Mononuclear cell (primary cell): Measurements from ENCODE around the gene KRABD2.
"Not testable (repeated sequence)": the region's sequence is repeated elsewhere in the genome, so short reads cannot be mapped to it uniquely, and the experiment has no call there.

Source experiments
- H3K27me3 ChIP-seq: 2 replicates; pipeline ENCODE4 v1.6.0; 2011; ENCODE audit warnings: low read length, control low read depth; ENCODE audit not compliant: insufficient read depth
- H3K4me1 ChIP-seq: 2 replicates; pipeline ENCODE4 v1.5.1; 2011; ENCODE audit warnings: mild to moderate bottlenecking, low read length, control low read depth; ENCODE audit not compliant: insufficient read depth
- H3K4me3 ChIP-seq: 2 replicates; pipeline ENCODE4 v1.5.1; 2011; ENCODE audit warnings: mild to moderate bottlenecking, low read length, moderate library complexity
- H3K9me3 ChIP-seq: 2 replicates; pipeline ENCODE4 v1.5.1; 2011; ENCODE audit warnings: low read depth, mild to moderate bottlenecking, control low read depth, low read length

Gene KRABD2

DNA sequence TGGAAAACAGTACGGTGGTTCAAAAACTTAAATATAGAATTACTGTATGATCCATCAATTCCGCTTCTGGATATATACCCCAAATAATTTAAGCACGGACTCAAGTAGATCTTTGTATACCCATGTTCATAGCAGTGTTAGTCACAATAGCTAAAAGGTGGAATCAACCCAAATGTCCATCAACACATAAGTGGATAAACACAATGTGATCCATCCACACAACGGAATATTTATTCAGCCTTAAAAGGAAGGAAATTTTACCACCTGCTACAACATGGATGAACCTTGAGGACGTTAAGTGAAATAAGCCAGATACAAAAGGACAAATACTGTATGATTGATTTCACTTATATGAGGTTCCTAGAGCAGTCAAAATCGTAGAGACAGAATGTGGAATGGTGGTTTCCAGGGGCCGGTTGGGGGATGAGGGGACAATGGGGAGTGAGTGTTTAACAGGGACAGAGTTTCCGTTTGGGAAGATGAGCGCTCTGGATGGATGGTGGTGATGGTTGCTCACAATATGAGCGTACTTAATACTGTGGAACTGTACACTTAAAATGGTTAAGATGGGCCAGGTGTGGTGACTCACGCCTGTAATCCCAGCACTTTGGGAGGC is 26.5 kb upstream of the KRABD2 start:
- Histone ChIP-seq H3K27me3 (peaks cover 7% of the 10 kb centered on the region), H3K4me1 (no peaks in the 10 kb centered on the region), H3K4me3 (no peak overlapping the region), H3K9me3 (no peaks in the 10 kb centered on the region)

DNA sequence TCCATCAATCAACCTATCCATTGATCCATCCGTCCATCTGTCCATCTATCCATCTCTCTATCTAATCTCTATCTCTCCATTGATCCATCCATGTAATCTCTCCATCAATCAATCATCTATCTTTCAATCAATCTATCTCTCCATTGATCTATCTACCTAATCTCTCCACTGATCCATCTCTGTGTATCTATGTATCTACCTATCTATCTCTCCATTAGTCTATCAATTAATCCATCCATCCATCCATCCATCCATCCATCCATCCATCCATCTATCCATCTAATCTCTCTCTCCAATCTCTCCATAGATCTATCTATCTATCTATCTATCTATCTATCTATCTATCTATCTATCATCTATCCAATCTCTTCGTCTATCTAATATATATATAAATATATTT is 24.6 kb upstream of the KRABD2 start:
- H3K27me3 ChIP-seq = peaks cover 9% of the 10 kb centered on the region
- H3K4me1 ChIP-seq = no peaks in the 10 kb centered on the region
- no peaks in the 10 kb centered on the region for H3K9me3 ChIP-seq
- H3K4me3 ChIP-seq = no peak overlapping the region

DNA sequence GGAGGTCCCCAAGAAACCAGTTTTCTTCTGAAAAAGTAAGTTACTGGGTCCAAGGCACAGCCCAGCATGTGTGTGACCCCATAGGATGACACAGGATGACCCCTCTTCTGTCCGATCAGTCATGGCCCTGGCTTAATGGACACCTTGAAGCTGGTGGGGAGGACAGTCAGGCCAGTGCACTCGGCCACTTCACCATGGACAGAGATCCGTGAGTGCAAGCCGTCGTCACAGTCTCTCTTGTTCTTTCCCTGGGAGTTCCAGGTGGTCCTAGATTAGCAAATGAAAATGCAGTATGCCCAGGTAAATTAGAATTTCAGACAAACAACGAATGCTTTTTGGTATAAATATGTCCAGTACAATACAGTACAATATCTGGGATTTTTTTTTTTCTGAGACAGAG is 22.5 kb upstream of the KRABD2 start:
- Histone ChIP-seq H3K9me3 (no peaks in the 10 kb centered on the region), H3K27me3 (peaks cover 9% of the 10 kb centered on the region), H3K4me3 (no peak overlapping the region), H3K4me1 (peaks cover 6% of the 10 kb centered on the region)

DNA sequence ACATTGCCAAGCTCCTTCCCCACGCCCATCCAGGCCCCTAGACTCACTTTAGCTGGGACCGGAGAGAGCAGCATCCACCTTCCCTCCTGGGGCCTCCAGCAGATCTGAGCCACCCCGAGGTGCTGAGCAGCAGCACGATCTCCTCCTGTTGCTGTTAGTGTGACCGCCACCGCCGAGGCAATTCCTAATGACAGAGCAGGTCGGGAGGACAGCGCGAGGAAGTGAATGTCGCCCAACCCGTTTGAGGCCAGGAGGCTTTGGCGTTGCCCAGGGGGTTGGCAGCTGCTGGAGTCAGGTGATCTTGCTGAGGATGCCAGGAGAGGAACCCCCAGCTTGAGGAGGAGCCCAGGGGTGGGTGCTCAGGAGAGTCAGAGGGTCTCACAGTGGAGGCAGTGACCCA is 21.1 kb upstream of the KRABD2 start, which contains the start of gene RNF222:
Gene RNF222, minus strand, starts transcription at position 192 of the 400 bp plus-strand sequence. CDS start 4,366 bp downstream, outside the sequence.
- H3K27me3 ChIP-seq = peaks cover 9% of the 10 kb centered on the region
- H3K4me3 ChIP-seq = no peak within 1 kb of the TSS
- peaks cover 15% of the 10 kb centered on the region for H3K4me1 ChIP-seq
- no peaks in the 10 kb centered on the region for H3K9me3 ChIP-seq

- H3K4me1 ChIP-seq = peaks cover 15% of the 10 kb centered on the region
- not testable (repeated sequence) for H3K27me3 ChIP-seq, H3K9me3 ChIP-seq, H3K4me3 ChIP-seq
Measured at GRCh38 chr17:8394497-8394896, 18.0 kb upstream of the KRABD2 start.

DNA sequence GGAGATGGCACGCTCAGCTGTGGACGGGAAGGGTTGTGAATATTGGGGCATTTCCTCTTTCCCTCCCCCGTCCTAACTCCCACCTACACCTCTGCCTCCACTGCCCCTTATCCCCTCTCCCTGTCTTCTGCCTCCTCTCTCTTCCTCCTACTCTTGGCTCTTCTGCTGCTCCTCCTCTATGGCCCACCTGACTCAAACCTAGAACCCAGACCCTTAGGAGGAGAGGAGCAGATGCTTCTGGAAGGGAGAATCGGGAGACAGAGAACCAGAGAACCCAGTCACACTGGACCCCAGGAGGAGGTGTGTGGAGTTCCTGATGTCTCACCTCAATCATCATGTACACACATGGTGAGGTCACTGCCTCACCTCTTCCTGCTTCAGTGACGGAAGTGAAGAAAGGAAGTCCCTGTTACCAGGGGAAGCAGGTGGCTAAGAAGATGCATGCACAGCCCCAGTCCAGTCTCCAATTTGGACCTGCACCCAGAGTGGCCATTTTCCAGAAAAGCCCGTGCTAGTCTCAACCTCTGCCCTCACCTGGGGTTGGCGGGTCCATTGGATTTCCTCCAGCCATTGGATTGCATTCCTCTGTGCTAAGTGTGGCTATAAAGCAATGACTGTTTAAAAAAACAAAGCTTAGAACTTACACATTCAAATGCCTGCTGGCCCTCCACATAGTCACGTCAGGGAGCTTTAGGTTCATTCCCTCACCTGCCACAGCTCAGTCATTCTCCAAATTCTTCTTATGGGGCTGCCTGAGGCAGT is 17.1 kb upstream of the KRABD2 start:
- Histone ChIP-seq H3K4me3 (no peak overlapping the region), H3K4me1 (peaks cover 15% of the 10 kb centered on the region), H3K27me3 (peaks cover 4% of the 10 kb centered on the region), H3K9me3 (no peaks in the 10 kb centered on the region)

DNA sequence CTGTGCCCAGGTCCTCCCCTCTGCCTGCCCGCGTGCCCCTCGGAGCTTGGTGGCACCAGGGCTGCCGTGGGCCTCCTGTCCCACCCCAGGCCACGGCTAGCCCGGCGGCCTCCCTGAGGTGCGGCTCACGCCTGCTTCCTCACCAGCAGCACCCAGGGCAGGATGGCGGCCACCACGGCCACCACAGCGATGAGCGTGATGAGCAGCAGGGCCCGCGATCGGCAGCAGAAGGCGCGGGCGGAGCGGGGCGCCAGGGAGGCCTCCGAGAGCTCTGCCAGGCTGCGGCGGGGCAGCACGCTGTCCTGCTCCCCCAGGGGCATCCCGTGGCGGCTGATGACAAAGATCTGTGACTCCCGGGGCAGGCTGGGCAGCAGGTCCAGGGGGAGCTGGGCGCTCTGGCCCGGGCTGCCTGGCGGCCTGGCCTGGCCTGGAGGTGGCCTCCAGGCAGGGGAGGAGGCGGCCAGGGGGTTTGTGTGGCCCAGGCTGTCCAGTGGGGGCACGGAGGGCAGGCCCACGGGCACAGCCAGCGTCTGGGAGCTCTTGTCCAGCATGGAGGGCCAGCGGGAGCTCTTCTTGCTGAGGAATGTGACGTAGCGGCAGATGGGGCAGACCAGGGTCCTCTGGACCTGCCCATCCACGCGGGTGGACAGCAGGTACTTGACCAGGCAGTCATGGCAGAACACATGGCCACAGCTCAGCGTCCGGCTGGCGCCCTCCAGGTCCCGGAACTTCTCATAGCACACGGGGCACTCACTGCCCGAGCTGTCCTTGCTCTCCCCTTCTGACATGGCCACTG is 16.4 kb upstream of the KRABD2 start:
- no peaks in the 10 kb centered on the region for H3K9me3 ChIP-seq
- H3K27me3 ChIP-seq = no peaks in the 10 kb centered on the region
- H3K4me1 ChIP-seq = peaks cover 15% of the 10 kb centered on the region
- no peak overlapping the region for H3K4me3 ChIP-seq

DNA sequence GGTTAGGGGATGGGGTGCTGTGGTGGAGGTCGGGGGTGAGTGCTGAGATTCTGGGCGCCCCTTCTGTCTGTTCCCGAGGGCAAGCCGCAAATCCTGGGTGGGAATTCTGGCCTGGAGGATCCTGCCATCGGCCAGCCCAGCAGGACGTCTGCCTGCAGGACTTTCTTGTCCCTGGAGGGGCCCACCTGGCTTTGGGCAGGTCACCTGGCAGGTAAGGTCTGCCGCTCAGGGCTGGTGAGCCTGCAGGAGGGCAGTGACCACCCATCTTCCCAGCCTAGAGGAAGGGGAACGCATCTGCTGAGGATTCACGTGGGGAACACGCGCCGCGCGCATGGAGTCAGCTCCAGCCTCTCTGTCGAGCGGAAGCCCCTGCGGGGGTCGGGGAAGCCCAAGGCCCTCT is 15.8 kb upstream of the KRABD2 start:
- Histone ChIP-seq H3K27me3 (no peaks in the 10 kb centered on the region), H3K4me3 (no peak overlapping the region), H3K4me1 (peaks cover 15% of the 10 kb centered on the region), H3K9me3 (no peaks in the 10 kb centered on the region)

- H3K4me3 ChIP-seq = no peak overlapping the region
- H3K4me1 ChIP-seq = peaks cover 15% of the 10 kb centered on the region
- H3K27me3 ChIP-seq = no peaks in the 10 kb centered on the region
- no peaks in the 10 kb centered on the region for H3K9me3 ChIP-seq
Measured at GRCh38 chr17:8391711-8392110, 15.2 kb upstream of the KRABD2 start.

DNA sequence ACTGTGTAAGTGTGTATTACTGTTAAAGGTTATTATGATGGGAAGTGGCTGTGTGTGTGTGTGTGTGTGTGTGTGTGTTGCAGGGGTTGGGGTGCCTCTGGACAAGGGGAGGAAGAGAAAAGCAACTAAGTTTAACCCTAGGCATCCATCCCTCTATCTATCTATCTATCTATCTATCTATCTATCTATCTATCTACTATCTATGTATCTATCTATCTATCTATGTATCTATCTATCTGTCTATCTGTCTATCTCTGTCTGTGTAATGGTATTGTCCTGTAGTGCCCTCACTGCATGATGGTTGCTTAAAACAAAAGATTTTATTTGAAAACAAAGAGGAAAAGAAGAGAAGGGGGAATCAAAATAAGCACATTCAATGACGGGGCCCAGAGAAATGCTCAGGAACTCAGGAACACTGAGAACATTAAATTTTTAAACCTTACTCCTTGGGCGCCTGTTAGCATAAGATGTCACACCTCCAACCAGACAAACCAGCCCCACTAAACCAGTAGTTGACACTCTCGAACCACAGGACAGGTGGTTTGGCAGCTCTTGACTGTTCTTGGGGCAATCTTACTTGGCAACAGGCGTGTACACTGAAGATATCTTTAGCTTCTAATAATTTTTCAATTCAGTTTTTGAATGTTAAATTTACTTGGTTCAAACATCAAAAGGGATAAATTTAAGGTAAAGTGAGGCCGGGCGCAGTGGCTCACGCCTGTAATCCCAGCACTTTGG is 11.6 kb upstream of the KRABD2 start:
- Histone ChIP-seq H3K4me1 (peaks cover 22% of the 10 kb centered on the region), H3K4me3 (no peak overlapping the region), H3K9me3 (no peaks in the 10 kb centered on the region), H3K27me3 (no peaks in the 10 kb centered on the region)

DNA sequence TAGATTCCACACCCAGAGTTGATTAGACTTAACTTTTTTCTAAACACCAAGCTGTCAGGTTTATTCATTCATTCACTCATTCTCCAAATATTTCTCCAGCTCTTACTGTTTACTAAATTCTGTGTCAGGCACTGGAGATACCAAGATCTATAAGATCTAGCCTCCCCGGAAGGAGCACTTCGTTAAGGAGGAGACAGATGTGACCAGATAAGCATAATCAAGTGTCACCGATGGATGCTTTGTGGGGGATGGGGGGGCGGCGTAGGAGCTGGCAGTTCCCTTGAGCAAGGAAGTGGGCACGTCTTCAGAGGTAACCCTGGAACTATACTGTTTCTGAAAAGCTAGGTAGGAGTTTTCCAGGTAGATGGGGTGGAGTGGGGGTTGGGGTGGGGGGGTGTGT is 10.3 kb upstream of the KRABD2 start:
- H3K27me3 ChIP-seq = no peaks in the 10 kb centered on the region
- no peak overlapping the region for H3K4me3 ChIP-seq
- H3K4me1 ChIP-seq = peaks cover 28% of the 10 kb centered on the region
- no peaks in the 10 kb centered on the region for H3K9me3 ChIP-seq

DNA sequence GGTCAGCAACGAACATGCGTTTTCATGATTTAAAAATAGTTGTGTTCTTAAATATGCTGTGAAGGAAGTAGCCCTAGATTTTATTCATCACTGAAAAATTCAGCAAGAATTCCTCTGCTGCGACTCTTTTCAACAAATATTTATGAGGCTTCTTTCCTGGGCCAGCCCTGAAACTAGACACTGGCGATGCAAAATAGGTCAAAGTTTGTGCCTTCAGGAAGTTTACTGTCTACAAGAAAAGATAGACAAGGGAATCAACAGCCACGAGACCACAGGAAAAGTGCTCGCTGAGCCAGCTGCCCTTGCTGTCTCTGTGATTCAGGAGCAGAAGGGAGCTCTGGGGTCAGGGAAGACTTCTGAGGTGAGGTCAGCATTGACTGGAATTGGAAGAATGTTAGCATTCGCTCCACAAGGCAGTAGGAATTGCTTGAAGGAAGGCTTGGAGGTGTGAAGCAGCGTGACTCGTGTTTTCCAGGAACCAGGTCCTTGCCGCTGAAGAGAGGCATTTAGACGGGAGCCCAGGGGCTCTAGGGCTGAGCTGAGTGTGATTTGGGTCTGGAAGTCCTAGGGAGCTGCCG is 8.4 kb upstream of the KRABD2 start:
- H3K27me3 ChIP-seq = no peaks in the 10 kb centered on the region
- no peak overlapping the region for H3K4me3 ChIP-seq
- no peaks in the 10 kb centered on the region for H3K9me3 ChIP-seq
- peaks cover 48% of the 10 kb centered on the region for H3K4me1 ChIP-seq

- no peaks in the 10 kb centered on the region for H3K9me3 ChIP-seq
- no peaks in the 10 kb centered on the region for H3K27me3 ChIP-seq
- H3K4me3 ChIP-seq = peak within 1 kb of the TSS; percentile 86
- H3K4me1 ChIP-seq = peaks cover 48% of the 10 kb centered on the region
Measured at GRCh38 chr17:8383143-8383822, 6.8 kb upstream of the KRABD2 start, which contains the start of gene RPL26. TSS of gene RPL26 (minus strand) at chr17:8383193. CDS start at chr17:8382310, 883 bp downstream.

DNA sequence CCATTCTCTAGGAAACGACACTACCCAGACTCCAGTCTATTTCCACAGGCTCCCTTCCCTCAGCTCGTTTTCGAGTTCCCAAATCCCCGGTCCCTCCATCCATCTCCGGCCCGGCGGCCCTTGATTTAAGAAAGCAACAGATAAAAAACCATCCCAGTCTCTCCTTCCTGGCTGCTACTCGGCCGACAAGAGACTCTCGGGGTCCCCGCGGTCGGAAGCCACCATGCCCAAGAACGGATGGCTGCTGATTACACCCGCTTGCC is 6.3 kb upstream of the KRABD2 start:
- Histone ChIP-seq H3K27me3 (no peaks in the 10 kb centered on the region), H3K4me1 (peaks cover 48% of the 10 kb centered on the region), H3K4me3 (peak overlapping the region; percentile 86), H3K9me3 (no peaks in the 10 kb centered on the region)
